B cell (primary cell): Measurements from ENCODE around the gene TMEM30B. TPM values are rescaled to one million over a fixed set of nuclear protein-coding genes. Genes with fewer than 3 reads are reported as not detected.

ENCODE experiments used
- ATAC-seq: fragments of 200-7000 bp; cut with Tn5 transposase; one replicate; pipeline ENCODE4 v1.10.0; 2021; ENCODE audit warnings: low read depth, mild to moderate bottlenecking, moderate number of reproducible peaks, moderate library complexity
- CTCF ChIA-PET: fragments of 350-600 bp; sonication (Branson Sonifier 250); formaldehyde crosslinking; loops from one replicate; lab custom pipeline; 2021; ENCODE audit warnings: antibody characterized with exemption, inconsistent platforms; lab: Charles Lee
- POLR2A ChIA-PET: fragments of 350-600 bp; sonication (Branson Sonifier 250); formaldehyde crosslinking; loops from one replicate; lab custom pipeline; 2021; ENCODE audit warnings: antibody characterized with exemption; lab: Charles Lee
- DNase-seq: peaks from one replicate; pipeline ENCODE4 v3.0.0; 2013
- H2AFZ ChIP-seq: 2 replicates; pipeline ENCODE4 v1.6.1; 2012; ENCODE audit warnings: mild to moderate bottlenecking, low read depth, low read length; ENCODE audit not compliant: insufficient read depth, poor library complexity, severe bottlenecking
- H3K27ac ChIP-seq, 2 donors: 1 replicate in 1 of 2; 2 replicates in 1 of 2; pipeline ENCODE4 v1.5.1; 2012 to 2013; ENCODE audit warnings: low read length in 2 of 2, mild to moderate bottlenecking in 2 of 2, moderate library complexity in 1 of 2
- H3K27me3 ChIP-seq, 4 experiments: fragments of 200-600 bp in 1 of 4; sonication (generic) in 1 of 4; replicated peaks in 1 of 4; 1 replicate in 2 of 4; 2 replicates in 2 of 4; pipeline versions ENCODE4 v1.6.1 to v1.7.0; 2013 to 2016; ENCODE audit warnings: low read length in 3 of 4, mild to moderate bottlenecking in 2 of 4, mixed read lengths in 1 of 4, moderate library complexity in 1 of 4; ENCODE audit not compliant: insufficient read depth in 4 of 4, control insufficient read depth in 3 of 4; ENCODE audit errors: control extremely low read depth in 1 of 4
- H3K36me3 ChIP-seq, 2 experiments: replicated peaks in 1 of 2; 1 replicate in 1 of 2; 2 replicates in 1 of 2; pipeline versions ENCODE4 v1.6.1 to v1.7.1; 2013; ENCODE audit warnings: low read length in 1 of 2; ENCODE audit not compliant: insufficient read depth in 2 of 2, control insufficient read depth in 1 of 2; ENCODE audit errors: control extremely low read depth in 1 of 2, extremely low read depth in 1 of 2
- H3K4me1 ChIP-seq, 2 donors: fragments of 200-600 bp in 1 of 2; sonication (generic) in 1 of 2; 1 replicate in 1 of 2; 2 replicates in 1 of 2; pipeline versions ENCODE4 v1.5.1 to v1.6.1; 2013 to 2017; ENCODE audit warnings: low read length in 2 of 2; ENCODE audit not compliant: control insufficient read depth in 2 of 2, insufficient read depth in 2 of 2
- H3K4me2 ChIP-seq: replicated peaks from 2 replicates; pipeline ENCODE3; 2012; ENCODE audit warnings: mild to moderate bottlenecking, low read depth, low read length; ENCODE audit not compliant: poor library complexity, severe bottlenecking
- H3K4me3 ChIP-seq, 5 experiments: fragments of 200-600 bp in 1 of 5; sonication (generic) in 1 of 5; 1 replicate in 3 of 5; 2 replicates in 2 of 5; pipeline versions ENCODE4 v1.5.1 to v1.7.0; 2011 to 2016; ENCODE audit warnings: low read length in 4 of 5, mild to moderate bottlenecking in 4 of 5, low read depth in 2 of 5, control low read depth in 1 of 5, moderate library complexity in 1 of 5; ENCODE audit not compliant: insufficient read depth in 1 of 5; ENCODE audit errors: control extremely low read depth in 1 of 5, extremely low read depth in 1 of 5
- H3K79me2 ChIP-seq: fragments of 200-600 bp; sonication (generic); one replicate; pipeline ENCODE4 v1.6.0; 2016; ENCODE audit warnings: low read length; ENCODE audit not compliant: control insufficient read depth, insufficient read depth
- H3K9ac ChIP-seq: fragments of 200-600 bp; sonication (generic); 2 replicates; pipeline ENCODE4 v1.6.1; 2017; ENCODE audit warnings: mild to moderate bottlenecking, low read length, moderate library complexity
- H3K9me3 ChIP-seq, 3 donors: one replicate each; pipeline versions ENCODE4 v1.6.1 to v1.7.1; 2013; ENCODE audit warnings: low read length in 2 of 3; ENCODE audit not compliant: control insufficient read depth in 2 of 3, insufficient read depth in 1 of 3; ENCODE audit errors: control extremely low read depth in 1 of 3
- H4K20me1 ChIP-seq: 2 replicates; pipeline ENCODE4 v1.6.0; 2012; ENCODE audit warnings: mild to moderate bottlenecking, low read length; ENCODE audit not compliant: insufficient read depth, control insufficient read depth, poor library complexity, severe bottlenecking
- H3K27ac Mint-ChIP-seq: one replicate; pipeline ENCODE4 v1.8.0; 2021; ENCODE audit warnings: mixed read lengths
- H3K27me3 Mint-ChIP-seq: one replicate; pipeline ENCODE4 v1.8.0; 2021; ENCODE audit warnings: mixed read lengths
- H3K4me1 Mint-ChIP-seq: one replicate; pipeline ENCODE4 v1.8.0; 2021; ENCODE audit warnings: mixed read lengths
- H3K4me3 Mint-ChIP-seq: one replicate; pipeline ENCODE4 v1.8.0; 2021; ENCODE audit warnings: mixed read lengths
- H3K9me3 Mint-ChIP-seq: one replicate; pipeline ENCODE4 v1.8.0; 2022; ENCODE audit warnings: mixed read lengths; ENCODE audit not compliant: insufficient read depth
- EZH2 ChIP-seq: IDR thresholded peaks from 2 replicates; pipeline ENCODE4 v1.6.1; 2012; ENCODE audit warnings: borderline replicate concordance, low read depth, mild to moderate bottlenecking, moderate library complexity, low read length; ENCODE audit not compliant: insufficient read depth, poor library complexity, severe bottlenecking
- WGBS: methylation state at CpG from one replicate; pipeline ENCODE4 v1.1.5; 2013; ENCODE audit warnings: missing lambda C conversion rate; ENCODE audit not compliant: insufficient coverage; 5-methylcytosine and 5-hydroxymethylcytosine counted together
- intact Hi-C: fragments of 100-400 bp; cut with micrococcal nuclease; formaldehyde crosslinking; loops from one replicate; pipeline ENCODE4 v1.10.0; 2022
- polyA plus RNA-seq: library from polyadenylated mRNA; depleted of rRNA; stranded (reverse); fragments of >200 nt; gene quantifications from 2 replicates; pipeline ENCODE4 v1.2.3, GENCODE V29; 2012
- total RNA-seq, 2 donors: library from RNA; stranded (reverse); fragments of 120-200 nt in 1 of 2; gene quantifications; 1 replicate in 1 of 2; 2 replicates in 1 of 2; pipeline versions ENCODE4 v1.2.3 to v1.2.4, GENCODE V29; 2013 to 2022
- TF ChIP-seq, protein P1 (sequence below): fragments of 200-600 bp; IDR thresholded peaks from one replicate; pipeline ENCODE4 v1.8.0; 2022; ENCODE audit warnings: antibody characterized with exemption, mild to moderate bottlenecking

The TMEM30B gene
- total and polyA plus RNA-seq, 2 donors (not counting 1 experiment from before 2014, with no cell fraction given) = 0.19 to 0.20 TPM

DNA sequence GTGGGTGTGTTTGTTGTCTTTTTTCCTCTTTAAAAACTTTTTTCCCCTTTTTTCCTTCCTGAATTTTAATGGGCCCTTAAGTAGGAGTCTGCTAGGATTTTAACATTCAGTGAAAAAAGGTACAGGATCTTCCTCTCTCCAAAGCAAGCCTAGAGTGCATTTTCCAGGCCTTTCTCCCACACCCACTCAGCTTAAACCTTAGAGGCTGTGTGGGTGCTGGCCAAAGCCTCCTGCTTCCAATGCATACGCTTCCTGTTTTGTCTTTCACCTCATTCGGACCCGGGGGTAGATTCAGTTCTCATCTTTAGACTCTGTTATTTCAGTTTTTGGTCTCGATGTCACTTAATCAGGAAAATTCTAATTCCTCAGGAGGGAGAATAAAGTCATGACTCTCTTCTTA lies 51.2 kb downstream of the TMEM30B start:
- Histone ChIP-seq H3K9ac (no peak overlapping the region), H3K36me3 (no peaks in the 10 kb centered on the region), H3K27me3 (peaks cover 0 to 3% (median 0%) of the 10 kb centered on the region in 4 experiments), H4K20me1 (no peaks in the 10 kb centered on the region), H2AFZ (no peak overlapping the region), H3K4me2 (no peak overlapping the region), H3K4me1 (no peaks in the 10 kb centered on the region), H3K79me2 (no peaks in the 10 kb centered on the region), H3K9me3 (no peaks in the 10 kb centered on the region), H3K4me3 (no peak overlapping the region), H3K27ac (no peak overlapping the region)
- ChIA-PET CTCF (interaction anchor here (1.3 kb wide), 1 partner anchor 39 kb away, joined by 3 read pairs; no protein-coding TSS in a partner anchor), POLR2A (no interaction called here)
- WGBS = no CpG with 5 or more reads among the region's 4 CpGs
- intact Hi-C loops = no loop called here
- H3K4me3 Mint-ChIP-seq = no peak overlapping the region
- peaks cover 23% of the 10 kb centered on the region for H3K27me3 Mint-ChIP-seq
- no peak for ATAC-seq
- TF ChIP-seq, protein P1, sequence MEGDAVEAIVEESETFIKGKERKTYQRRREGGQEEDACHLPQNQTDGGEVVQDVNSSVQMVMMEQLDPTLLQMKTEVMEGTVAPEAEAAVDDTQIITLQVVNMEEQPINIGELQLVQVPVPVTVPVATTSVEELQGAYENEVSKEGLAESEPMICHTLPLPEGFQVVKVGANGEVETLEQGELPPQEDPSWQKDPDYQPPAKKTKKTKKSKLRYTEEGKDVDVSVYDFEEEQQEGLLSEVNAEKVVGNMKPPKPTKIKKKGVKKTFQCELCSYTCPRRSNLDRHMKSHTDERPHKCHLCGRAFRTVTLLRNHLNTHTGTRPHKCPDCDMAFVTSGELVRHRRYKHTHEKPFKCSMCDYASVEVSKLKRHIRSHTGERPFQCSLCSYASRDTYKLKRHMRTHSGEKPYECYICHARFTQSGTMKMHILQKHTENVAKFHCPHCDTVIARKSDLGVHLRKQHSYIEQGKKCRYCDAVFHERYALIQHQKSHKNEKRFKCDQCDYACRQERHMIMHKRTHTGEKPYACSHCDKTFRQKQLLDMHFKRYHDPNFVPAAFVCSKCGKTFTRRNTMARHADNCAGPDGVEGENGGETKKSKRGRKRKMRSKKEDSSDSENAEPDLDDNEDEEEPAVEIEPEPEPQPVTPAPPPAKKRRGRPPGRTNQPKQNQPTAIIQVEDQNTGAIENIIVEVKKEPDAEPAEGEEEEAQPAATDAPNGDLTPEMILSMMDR = no peak
- no peak for TF ChIP-seq EZH2
- no peak overlapping the region for H3K27ac Mint-ChIP-seq
- H3K9me3 Mint-ChIP-seq = no peaks in the 10 kb centered on the region
- H3K4me1 Mint-ChIP-seq = no peaks in the 10 kb centered on the region
- no peak for DNase-seq

DNA sequence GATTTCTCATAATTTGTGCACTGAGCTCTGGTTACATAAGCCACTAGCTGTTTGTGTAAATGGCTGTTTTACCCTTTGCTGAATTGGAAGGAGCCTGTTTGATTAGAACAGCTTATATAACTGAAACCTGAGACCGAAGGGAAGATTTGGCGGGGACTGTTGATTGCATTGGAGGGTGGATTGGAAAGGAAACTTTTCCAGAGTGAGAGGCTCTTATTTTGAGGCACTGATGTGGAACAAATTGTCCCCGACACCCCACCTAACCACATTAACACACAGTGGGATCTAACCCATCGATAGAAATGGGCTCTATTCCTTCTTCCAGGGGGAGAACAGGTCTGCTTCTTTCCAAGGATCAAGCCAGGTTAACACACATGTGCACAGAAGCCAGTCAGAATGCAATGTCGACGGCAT lies 51.7 kb downstream of the TMEM30B start:
- Histone ChIP-seq H3K36me3 (no peaks in the 10 kb centered on the region), H3K9ac (no peak overlapping the region), H3K79me2 (no peaks in the 10 kb centered on the region), H3K27me3 (peaks cover 0 to 8% (median 0%) of the 10 kb centered on the region in 4 experiments), H3K9me3 (no peaks in the 10 kb centered on the region), H4K20me1 (no peaks in the 10 kb centered on the region), H3K4me2 (no peak overlapping the region), H3K4me3 (no peak overlapping the region), H2AFZ (no peak overlapping the region), H3K27ac (no peak overlapping the region), H3K4me1 (no peaks in the 10 kb centered on the region)
- ChIA-PET POLR2A (no interaction called here), CTCF (interaction anchor here (1.3 kb wide), 1 partner anchor 39 kb away, joined by 3 read pairs; no protein-coding TSS in a partner anchor)
- Mint-ChIP-seq H3K27me3 (peaks cover 26% of the 10 kb centered on the region), H3K27ac (no peak overlapping the region), H3K4me3 (no peak overlapping the region), H3K9me3 (no peaks in the 10 kb centered on the region), H3K4me1 (no peaks in the 10 kb centered on the region)
- WGBS = 75% methylated on average over 2 of the region's 6 CpGs
- no peak for DNase-seq
- intact Hi-C loops = no loop called here
- no peak for ATAC-seq
- TF ChIP-seq EZH2 = no peak
- TF ChIP-seq, protein P1 = no peak
